Coronary artery (tissue), 2 donors: ENCODE data around the gene PIP4K2A.

Source experiments
- DNase-seq: peaks from one replicate; pipeline ENCODE4 v3.0.0-alpha.2; 2017; ENCODE audit warnings: low spot score
- H3K27ac ChIP-seq, 2 donors: fragments of 200-600 bp; sonication (generic); one replicate each; pipeline ENCODE4 v1.5.1; 2016 to 2019
- H3K4me3 ChIP-seq: fragments of 200-600 bp; sonication (generic); 2 replicates; pipeline ENCODE4 v1.5.1; 2016; ENCODE audit warnings: mild to moderate bottlenecking, moderate library complexity
- CTCF ChIP-seq: fragments of 200-600 bp; sonication (generic); IDR thresholded peaks from one replicate; pipeline ENCODE4 v1.5.1; 2019; ENCODE audit warnings: antibody characterized with exemption

PIP4K2A gene

GRCh38 chr10:22605168-22605567 lies 109.2 kb downstream of the PIP4K2A start:
- DNase-seq = no peak
- TF ChIP-seq CTCF = no peak
- Histone ChIP-seq H3K4me3 (no peak overlapping the region), H3K27ac (peak overlapping the region; percentile 31 to 46)

- TF ChIP-seq CTCF = no peak
- H3K4me3 ChIP-seq = no peak overlapping the region
- no peak for DNase-seq
- H3K27ac ChIP-seq = peak overlapping the region; percentile 31 to 46
Measured at GRCh38 chr10:22604344-22605126, 109.8 kb downstream of the PIP4K2A start.

- Histone ChIP-seq H3K4me3 (no peak overlapping the region), H3K27ac (no peak overlapping the region)
- no peak for TF ChIP-seq CTCF
- no peak for DNase-seq
Measured at GRCh38 chr10:22603581-22603980, 110.8 kb downstream of the PIP4K2A start.

GRCh38 chr10:22601618-22602017 lies 112.8 kb downstream of the PIP4K2A start:
- Histone ChIP-seq H3K27ac (no peak overlapping the region), H3K4me3 (no peak overlapping the region)
- DNase-seq = no peak
- no peak for TF ChIP-seq CTCF

- no peak for TF ChIP-seq CTCF
- no peak for DNase-seq
- no peak overlapping the region for H3K27ac ChIP-seq
- no peak overlapping the region for H3K4me3 ChIP-seq
Measured at GRCh38 chr10:22599636-22600228, 114.6 kb downstream of the PIP4K2A start.

- no peak overlapping the region for H3K4me3 ChIP-seq
- TF ChIP-seq CTCF = no peak
- H3K27ac ChIP-seq = no peak overlapping the region
- DNase-seq = no peak
Measured at GRCh38 chr10:22599048-22599561, 115.3 kb downstream of the PIP4K2A start.

GRCh38 chr10:22598478-22598877 lies 115.9 kb downstream of the PIP4K2A start:
- DNase-seq = no peak
- no peak overlapping the region for H3K4me3 ChIP-seq
- H3K27ac ChIP-seq = no peak overlapping the region
- no peak for TF ChIP-seq CTCF
